Activated CD8-positive, alpha-beta memory T cell treated with anti-CD3 and anti-CD28 coated beads, Interleukin-2, amount 50 U/mL, for 48 hours (primary cell): ENCODE results near the gene POLR3E.
A peak's percentile ranks its signal among the peaks of the same experiment; 100 is the strongest.

Experiments
- DNase-seq: peaks from one replicate; pipeline ENCODE4 v3.0.0-alpha.2; 2020

POLR3E gene, protein sequence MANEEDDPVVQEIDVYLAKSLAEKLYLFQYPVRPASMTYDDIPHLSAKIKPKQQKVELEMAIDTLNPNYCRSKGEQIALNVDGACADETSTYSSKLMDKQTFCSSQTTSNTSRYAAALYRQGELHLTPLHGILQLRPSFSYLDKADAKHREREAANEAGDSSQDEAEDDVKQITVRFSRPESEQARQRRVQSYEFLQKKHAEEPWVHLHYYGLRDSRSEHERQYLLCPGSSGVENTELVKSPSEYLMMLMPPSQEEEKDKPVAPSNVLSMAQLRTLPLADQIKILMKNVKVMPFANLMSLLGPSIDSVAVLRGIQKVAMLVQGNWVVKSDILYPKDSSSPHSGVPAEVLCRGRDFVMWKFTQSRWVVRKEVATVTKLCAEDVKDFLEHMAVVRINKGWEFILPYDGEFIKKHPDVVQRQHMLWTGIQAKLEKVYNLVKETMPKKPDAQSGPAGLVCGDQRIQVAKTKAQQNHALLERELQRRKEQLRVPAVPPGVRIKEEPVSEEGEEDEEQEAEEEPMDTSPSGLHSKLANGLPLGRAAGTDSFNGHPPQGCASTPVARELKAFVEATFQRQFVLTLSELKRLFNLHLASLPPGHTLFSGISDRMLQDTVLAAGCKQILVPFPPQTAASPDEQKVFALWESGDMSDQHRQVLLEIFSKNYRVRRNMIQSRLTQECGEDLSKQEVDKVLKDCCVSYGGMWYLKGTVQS

DNA sequence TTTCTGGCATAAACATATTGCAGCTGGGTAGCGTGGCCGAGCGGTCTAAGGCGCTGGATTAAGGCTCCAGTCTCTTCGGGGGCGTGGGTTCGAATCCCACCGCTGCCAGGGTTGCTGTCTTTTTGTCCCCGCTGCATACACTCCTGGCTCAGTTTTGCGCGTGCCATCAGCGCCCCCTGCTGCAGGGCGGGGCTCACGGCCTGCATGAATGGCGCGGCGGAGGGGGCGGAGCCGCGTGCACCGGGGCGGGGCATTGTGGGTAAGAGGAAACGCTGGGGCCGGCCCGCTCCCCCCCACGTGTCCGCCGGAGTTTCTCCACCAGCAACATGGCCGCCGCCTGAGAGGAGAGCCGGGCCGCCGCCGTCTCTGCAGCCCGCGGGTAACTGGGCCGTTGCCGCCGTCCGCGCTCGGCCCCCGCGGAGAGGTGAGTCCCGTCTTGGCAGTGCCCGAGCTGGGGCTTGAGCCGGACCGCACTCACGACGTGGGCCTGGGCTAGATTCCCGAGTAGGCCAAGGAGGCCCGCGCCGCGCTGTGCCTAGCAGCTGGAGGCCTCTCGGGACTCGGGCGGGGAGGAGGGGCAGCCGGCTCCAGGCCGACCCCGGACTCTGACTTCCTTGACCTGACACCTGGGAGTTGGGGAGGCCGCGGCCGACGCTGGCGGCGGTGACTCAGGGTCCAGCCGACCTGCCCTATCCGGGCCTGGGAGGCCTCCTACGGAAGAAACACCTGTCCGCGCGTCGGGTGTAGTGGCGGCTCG lies at the start of gene POLR3E:
Gene POLR3E (plus strand): TSS at position 296 of the 757 bp plus-strand sequence. CDS start 5,560 bp downstream, outside the sequence.
- DNase-seq: peak; percentile 100

DNA sequence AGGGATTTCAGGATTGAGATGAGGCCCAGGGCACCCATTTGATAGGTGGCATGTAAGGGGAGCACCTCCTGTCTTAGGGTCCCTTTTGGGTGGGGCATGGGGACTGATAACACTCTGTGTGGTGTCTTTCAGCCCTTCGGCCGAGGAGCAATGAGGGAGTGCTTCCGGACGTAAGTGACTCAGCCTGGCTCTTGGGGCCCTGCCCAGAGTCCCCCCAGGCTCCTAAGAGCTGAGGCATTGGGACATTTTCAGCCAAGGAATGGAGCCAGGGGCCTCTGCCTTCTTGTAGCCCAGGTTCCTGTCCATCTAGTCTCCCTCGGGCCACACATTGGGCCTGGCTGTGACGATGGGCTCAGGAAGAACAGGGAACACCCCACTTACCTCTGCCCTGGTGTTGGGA lies 46.7 kb upstream of the POLR3E start:
- no peak for DNase-seq

DNA sequence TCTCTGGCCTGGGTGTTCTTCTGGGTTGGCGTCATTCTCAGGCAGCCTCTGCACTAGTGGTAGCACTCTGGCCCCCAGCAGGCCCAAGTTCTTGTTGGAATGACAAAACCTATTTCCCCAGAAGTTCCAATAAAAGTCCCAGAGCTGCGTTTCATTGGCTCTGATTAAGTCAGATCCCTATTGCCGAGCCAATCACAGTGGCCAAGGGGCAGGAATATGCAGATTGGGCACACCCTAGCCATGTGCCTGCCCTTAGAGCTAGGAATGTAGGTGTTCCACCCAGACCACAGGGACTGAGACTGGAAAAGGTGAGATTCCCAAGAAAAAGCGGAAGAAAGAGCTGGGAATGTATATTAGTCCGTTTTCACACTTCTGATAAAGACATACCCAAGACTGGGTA lies 44.9 kb upstream of the POLR3E start:
- no peak for DNase-seq

DNA sequence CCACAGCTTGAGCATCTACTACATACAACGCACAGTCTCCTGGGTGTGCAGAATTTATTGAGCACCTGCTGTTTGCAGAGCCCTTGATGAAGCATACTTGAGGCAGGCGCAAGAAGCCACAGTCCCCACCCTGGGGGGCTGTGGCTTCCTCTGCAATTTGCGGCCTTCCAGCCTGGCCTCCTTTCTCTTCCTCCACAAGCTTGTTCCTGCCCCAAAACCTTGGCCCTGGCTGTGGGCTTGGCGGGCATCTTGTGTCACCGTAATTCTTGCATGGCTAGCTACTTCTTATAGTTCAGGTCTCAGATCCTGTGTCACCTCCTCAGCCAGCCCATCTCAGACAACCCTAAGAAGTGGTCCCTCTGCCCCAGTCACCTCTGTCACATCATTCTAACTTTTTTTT lies 43.9 kb upstream of the POLR3E start:
- DNase-seq: no peak

DNA sequence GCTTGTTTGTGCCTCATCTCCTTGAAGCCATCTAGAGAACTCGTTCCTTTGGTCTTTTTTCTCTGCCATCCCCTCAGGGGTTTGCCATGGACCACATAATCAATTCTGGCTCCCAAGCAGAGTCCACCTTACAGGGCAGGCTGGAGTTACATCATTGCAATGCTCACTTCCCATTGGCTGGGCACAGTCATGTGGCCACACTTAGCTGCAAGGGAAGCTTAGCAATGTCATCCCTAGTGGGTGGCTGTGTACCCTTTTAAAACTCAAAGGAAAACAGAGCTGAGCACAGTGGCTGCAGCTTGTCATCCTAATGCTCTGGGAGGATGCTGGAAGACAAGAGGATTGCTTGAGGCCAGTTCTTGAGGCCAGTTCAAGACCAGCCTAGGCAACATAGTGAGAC lies 41.9 kb upstream of the POLR3E start:
- DNase-seq: no peak

DNA sequence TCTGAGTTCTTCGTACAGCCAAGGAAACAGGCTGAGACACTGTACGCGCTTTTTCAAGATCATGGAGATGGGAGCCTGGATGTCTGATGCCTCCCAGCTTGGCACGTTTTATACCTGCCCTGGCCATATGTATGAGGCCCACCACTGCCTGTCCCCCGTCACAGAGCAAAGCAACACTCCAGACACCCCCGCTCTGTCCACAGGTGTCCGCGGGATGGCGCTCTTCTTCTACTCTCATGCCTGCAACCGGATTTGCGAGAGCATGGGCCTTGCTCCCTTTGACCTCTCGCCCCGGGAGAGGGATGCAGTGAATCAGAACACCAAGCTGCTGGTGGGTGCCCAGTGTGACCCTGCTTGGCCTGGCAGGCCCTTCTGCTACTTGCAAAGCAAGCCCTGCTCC lies 39.8 kb upstream of the POLR3E start:
- DNase-seq: no peak

DNA sequence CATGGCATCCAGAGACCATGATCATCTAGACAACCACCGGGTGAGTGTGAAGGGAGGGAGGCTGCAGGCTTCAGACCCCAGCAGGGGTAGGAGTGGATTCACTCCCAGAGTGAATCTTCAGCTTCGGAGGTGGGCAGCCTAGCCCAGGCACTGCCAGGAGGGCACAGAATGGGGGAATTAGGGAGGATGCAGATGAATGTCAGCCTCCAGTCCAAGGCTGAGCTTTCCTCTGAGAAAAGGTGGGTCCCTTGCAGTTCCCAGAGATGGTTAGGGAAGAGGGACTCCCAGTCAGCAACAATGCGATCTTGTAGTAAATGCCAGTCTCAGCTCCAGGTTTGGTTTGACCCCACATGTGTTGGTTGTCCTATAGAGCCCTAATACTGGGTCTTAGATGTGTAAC lies 36.7 kb upstream of the POLR3E start:
- DNase-seq: no peak

DNA sequence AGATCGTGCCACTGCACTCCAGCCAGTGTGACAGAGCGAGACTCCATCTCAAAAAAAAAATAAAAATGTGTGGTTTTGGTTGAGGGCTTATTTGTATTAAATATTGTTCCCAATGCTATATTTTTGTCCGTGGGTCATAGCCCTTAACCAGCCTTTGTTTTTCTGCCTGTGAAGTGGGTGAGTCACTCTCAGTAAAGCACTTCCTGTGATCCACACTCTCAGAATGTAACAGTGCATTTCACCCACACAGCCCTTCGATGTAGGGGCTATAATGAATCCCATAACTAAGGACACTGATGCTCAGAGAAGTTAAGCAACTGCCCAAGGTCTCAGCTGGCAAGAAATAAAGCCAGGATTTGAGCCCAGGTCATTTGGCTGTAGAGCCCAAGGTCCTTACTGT lies 34.7 kb upstream of the POLR3E start:
- DNase-seq: no peak

DNA sequence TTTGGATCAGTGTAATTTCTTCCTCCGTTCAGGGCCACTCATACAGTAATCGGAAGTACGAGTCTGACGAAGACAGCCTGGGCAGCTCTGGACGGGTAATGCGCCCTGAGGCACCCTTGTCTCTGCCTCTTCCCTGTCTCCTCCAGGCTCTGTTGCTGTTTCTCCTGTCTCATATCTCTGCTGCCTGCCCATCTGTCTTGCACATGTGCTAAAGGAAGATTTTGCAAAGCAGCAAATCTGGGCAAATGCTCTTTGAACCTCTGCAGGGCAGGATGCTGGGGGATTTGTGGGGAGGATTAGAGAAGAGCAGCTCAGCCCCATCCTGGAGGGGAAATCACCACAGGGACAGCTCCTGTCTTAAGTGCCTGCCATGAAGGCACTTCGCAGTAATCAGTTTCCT lies 32.4 kb upstream of the POLR3E start:
- DNase-seq: no peak

DNA sequence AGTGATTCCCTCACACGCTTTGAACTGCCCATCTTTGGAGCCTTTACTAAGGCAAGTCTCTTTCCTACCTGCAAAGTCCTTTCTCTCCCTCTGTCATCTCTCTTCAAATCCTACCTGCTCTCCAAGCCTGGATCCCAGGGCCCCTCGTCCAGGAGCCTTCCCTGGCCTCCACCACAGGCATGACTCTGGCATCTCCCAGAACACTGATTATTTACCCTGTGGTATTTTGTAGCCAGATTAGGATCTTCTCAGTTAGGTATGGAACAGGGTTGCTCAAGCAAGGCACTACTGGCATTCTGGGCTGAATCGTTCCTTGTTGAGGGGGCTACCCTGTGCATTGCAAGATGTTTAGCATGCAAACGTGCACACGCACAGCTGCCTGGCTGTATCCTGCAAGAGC lies 31.9 kb upstream of the POLR3E start:
- DNase-seq: no peak

DNA sequence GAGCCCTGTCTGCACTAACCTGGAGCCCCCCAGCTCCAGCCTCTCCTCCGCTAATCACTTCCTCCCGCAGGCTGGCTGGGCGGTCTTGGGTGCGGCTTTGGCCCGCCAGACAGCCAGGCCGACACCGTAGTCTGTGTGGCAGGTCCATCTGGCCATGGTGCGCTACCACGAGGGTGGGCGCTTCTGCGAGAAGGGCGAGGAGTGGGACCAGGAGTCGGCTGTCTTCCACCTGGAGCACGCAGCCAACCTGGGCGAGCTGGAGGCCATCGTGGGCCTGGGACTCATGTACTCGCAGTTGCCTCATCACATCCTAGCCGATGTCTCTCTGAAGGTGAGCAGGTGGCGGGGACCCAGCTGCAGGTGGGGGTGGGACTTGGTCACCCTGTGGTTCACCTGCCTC lies 30.7 kb upstream of the POLR3E start:
- DNase-seq: no peak

DNA sequence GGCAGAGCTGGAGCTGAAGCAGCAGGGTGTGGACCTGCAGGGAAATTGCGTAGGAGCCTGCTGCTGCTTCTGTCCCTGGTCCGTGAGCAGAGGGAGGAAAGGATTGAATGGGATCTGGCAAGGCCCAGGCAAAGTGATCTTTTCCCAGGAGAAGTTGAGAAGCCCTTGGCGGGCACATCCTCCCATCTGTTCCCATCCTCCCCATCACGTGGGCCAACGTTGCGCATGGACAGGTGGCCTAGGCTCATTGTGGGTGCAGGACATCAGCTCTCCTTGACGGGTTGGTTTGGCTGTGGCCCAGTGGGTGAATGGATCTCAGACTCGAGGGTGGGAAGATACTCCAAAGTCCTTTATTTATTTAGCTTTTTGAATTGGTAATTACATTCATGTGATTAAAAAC lies 29.4 kb upstream of the POLR3E start:
- no peak for DNase-seq

DNA sequence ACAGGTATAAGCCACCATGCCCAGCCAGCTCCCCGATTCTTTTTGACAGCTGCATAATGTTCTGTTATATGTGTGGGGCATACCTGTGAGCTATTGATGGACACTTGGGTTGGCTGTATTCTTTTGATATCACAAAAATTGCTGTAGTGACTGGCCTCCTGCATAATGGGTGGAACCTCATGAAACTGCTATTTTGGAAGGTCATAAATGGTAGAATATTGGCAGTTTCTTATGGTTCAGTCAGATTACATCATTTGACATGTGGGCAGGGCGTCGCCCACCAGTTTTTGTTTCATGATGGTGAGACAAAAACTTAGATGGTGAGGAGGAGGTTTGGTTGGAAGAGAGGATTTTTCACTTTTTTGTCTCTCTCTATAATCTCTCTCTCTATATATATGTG lies 26.7 kb upstream of the POLR3E start:
- no peak for DNase-seq

DNA sequence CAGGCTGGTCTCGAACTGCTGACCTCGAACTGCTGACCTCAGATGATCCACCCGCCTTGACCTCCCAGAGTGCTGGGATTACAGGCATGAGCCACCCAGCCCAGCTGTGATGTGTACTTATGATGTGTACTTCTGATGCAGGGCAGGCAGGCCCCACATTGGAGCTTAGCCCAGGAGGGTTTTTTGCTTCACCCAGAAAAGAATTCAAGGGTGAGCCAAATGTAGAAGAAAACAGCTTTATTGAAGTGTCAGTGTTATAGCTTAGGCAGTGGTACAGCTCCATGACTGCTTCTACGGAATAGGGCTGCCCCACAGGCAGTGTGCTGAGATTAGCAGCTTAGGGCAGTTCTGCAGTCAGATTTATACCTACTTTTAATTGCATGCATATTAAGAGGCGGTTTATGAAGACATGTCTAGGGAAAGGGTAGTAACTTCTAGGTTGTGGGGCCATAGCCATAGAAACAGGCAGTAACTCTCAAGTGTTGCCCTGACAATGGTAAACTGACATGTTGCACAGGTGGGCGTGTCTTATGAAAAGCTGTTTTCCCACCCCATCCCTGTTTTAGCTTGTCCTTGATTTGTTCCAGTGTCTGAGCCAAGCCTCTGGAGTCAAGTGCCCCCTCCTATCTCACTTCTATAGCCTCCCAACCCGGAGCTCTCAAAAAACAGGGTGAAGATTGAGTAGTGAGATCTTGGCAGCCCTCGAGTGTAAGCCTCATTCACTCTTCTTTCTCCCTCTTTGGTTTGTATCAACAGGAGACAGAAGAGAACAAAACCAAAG lies 24.1 kb upstream of the POLR3E start:
- no peak for DNase-seq

DNA sequence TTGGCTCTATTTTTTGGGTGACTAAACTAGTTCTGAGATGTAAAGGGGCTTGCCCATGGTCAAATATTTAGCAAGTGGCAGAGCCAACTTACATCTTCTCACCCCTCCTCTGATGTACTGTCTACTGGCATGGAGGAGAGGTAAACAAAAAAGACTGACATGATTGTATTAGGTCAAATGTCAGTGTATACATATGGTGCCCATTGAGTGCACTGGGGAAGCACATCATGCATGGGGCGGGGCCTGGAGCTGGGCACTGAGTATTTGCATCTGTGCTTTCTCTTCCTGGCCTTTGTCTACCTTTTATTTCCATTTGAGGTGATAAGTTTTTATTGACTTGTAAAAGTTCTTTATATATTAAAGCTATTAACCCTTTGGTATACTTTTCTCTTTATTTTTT lies 22.3 kb upstream of the POLR3E start:
- no peak for DNase-seq

DNA sequence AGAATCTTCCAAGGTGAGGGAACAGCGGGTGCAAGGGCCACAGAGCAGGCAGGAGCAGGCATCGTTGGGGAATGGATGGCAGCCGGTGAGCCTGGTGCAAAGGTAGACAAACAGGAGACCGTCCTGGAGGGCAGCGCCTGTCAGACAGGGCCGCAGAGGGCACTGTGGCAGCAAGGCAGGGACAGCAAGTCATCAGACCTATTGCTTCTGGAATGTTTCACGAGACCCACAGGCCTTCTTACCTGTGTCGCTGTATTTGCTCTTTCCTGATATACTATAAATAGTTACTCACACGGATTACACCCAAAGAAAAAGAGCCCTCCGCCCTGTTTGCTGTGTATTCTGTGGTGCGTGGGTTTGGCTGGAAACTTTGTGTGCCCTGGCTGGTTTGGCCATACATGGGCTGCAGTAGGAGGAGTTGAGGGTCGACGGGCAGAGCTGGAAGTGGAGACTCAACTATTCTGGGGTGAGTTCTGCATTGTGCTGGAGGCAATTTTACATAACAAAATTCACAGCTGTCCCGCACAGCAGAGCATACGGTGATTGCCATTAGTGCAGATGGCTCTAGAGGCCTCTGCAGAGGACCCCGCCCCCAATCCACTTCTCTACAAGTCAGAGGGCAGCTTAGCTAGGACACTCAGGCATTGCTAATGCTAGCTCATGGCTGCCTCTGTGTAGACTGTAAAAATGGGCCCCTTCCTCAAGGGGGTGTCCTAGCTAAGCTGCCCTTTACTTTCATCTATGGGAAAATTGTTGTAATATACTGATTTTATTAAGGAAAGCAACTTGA lies 18.6 kb upstream of the POLR3E start:
- DNase-seq: no peak

DNA sequence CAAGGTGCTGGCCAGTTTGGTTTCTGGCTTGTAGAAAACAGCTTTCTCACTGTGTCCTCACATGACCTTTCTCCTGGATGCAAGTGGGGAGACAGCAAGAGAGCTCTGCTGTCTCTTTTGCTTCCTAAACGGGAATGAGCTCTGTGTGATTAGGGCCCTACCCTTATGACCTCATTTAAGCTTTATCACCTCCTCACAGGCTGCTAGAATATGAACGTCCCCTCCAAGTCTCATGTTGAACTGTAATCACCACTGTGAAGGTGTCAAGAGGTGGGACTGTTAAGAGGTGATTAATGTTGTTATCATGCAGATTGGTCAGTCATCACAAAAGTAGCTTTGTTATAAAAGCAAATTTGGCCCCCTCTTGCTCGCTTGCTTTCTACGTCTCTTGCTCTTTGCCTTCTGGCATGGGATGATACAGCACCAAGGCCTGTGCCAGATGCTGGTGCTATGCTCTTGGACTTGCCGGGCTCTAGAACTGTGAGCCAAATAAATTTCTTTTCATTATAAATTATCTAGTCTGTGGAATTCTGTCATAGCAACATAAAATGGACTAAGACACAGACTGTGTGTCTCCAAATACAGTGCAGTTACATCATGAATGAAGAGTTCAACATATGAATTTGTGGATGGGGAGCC lies 14.8 kb upstream of the POLR3E start:
- no peak for DNase-seq

DNA sequence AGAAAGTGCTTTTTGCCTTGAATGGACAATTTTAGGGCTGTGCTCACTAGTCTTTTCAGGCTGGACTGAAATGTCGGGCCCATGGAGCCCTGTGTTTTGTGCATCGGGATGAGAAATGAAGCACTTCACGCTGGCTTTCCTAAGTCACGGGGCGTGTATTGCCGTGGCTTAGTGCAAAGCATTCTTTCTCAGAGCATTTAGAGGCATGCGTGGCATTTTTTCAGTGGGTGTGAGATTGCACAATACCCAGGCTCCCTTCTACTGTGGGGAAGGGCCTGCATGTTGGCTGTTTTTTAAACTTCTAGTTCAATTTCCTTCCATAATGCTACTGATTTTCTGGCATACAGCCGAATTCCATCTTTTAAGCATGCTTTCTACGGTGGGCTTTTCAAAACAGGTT lies 12.6 kb upstream of the POLR3E start:
- no peak for DNase-seq

DNA sequence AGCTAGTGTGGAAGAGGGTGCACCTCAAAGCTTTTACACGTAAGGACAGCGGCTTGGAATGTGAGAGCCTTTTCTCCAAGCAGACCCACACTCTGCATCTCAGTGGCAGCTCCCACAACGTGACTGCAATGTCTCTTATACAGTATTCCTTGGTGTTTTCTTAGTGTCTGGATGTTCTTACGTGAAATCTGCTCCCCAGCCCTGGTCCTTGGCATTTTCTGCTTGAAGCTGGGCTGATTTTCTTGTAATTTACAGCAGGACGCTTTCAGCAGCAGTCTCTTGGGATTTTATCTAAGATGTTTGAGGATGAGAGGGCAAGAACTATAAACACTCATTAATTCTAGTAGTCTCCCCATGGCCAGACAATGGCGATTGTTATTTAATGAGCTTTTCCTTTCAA lies 12.1 kb upstream of the POLR3E start:
- DNase-seq: no peak

DNA sequence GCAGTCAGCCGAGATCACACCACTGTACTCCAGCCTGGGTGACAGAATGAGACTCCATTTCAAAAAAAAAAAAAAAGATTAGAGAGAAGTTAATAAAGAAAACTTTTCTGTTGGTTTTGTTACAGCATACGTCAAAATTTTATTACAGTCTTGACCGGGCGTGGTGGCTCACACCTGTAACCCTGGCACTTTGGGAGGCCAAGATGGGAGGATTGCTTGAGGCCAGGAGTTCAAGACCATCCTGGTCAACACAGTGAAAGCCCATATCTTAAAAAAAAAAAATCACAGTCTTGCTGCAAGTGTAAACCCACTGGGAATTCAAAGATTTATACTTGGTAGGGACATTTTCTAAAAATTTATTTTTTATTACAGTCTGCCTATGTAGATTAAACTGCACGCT lies 6.2 kb upstream of the POLR3E start:
- DNase-seq: no peak

DNA sequence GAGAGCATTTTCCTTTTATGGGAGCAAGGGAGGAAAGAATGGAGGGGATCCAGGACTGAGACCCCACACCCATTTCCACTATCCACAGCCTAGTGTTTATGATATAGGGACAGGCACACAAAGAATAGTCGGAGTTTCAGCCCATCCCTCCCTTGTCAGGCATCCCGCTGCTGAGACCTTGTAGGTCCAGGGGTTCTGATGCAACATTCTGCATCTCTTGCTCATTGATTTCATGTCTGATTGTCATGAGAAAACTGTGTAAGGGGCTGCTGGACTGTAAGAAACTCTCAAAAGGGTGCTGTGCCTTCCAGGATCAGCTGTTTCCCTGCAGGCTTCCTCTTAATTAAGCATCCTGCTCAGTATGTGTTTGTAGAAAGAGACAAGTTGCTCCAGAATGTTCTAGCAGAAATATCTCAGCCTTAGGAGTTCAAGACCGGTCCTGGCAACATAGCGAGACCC lies 5.3 kb upstream of the POLR3E start:
- no peak for DNase-seq

DNA sequence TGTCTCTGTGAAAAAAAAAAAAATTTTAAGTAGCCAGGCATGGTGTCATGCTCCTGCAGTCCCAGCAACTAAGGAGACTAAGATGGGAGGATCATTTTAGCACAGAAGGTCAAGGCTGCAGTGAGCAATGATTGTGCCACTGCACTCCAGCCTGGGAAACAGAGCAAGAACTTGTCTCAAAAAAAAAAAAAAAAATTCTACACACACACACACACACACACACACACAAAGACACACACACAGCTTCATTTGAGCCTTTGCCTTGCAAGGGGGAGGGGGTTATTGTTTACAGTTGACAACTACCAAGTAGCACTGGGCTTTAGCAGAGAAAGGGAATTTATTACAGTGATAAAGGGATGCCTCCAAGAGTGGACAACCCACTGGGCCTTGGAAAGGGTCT lies 4.9 kb upstream of the POLR3E start:
- no peak for DNase-seq
